Activated T-cell treated with anti-CD3 and anti-CD28 coated beads for 24 hours (primary cell): ENCODE data around the gene PLEKHD1.

Source experiments
- DNase-seq: peaks from one replicate; pipeline ENCODE4 v3.0.0-alpha.2; 2020; ENCODE audit warnings: low read depth

Gene PLEKHD1

DNA sequence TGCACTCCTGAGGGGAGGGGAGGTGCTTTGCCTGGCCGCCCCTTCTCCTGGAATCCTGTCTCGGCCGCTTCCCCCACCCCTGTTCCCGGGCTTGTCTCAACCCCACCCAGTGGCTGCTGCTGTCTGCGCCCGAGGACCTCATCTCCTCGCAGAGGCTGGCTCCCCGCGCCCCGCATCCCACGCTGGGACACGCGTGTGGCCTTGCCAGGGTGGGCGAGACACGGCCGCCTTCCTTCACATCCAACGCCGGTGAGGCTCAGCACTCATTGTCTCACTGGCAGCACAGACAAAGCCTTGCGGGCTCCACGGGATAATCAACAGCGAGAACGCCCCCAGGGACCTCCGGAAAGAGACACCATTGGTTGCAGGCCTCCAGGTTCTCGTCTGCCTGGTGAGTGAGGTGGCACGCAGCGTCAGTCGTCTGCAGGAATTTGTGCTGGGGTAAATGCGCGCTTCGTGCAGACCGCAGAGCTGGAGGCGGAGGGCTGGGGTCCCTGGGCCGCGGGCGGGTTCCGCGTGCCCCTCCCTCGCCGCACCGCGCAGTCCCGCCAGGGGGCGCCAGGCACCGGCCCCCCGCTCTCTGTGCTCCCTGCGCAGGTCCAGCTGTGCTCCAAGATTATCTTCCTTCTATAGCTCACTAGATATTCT, 63.3 kb downstream of the PLEKHD1 start:
- DNase-seq, result no peak

DNA sequence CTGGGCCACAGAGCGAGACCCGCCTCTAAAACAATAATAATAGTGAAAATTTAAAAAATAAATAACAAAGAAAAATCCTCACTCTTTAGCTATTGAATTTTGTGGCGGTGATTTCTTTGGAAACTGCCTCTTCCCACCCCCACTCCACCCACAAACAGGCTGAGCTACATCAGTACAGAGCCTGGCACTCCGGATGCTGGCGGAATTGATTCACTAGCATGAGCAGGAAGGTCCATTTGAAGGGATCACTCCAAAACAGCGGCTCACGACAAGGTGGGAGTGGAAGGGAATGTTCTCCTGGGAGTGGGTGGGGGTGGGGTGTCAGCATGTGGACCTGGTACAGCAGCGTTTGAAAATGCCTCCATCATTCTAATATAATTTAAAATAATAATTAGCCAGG, 64.0 kb downstream of the PLEKHD1 start:
- DNase-seq, result no peak

DNA sequence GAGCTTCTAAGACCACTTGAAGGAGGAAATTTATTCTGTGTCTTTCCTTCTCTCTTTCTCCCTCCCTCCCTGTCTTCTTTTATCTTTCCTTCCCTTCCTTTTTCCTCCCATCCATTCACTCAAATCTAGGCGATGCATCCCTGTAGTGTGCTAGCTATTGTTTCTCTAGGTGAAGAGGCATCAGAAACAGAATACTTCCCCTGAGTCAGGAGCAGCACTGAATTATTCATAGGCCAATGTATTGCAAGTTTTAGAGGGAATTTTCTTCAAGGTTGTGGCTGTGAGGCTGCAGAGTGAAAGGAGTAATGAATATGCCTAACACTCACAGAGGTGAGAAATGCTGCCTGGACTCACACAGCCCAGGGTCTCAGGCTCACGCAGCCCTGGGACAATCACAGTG, 67.0 kb downstream of the PLEKHD1 start:
- DNase-seq, result no peak

DNA sequence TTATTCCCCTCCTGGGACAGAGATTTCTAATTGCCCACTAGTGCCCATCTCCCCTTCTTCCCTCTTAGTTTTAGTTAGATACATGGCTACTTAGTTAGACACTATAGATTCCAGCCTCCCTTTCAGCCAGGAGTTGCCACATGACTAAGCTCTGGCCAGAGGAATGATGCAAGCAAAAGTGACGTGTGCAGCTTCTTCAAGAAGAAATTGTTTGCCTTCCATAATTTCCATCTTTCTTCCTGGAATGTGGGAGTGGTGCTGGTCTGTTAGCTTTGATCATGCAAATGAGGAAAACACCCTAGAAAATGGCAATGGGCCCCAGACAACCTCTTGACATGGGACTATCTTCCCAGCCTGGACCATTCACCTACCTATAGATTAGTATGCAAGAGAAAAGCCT, 68.7 kb downstream of the PLEKHD1 start:
- DNase-seq, result no peak

- DNase-seq, result no peak
Measured at GRCh38 chr14:69554500-69554899, 70.0 kb downstream of the PLEKHD1 start.

DNA sequence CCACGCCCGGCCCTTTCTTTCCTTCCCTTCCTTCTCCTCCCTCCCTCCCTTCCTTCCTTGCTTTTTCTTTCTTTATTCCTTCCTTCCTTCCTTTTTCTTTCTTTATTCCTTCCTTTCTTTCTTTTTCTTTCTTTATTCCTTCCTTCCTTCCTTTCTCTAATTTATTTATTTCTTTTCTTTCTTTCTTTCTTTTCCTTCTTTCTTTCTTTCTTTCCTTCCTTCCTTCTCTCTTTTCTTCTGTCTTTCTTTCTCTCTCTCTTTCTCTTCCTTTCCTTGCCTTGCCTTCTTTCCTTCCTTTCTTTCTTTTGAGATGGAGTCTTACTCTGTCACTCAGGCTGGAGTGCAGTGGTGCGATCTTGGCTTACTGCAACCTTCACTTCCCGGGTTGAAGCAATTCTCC, 74.2 kb downstream of the PLEKHD1 start:
- DNase-seq, result no peak

DNA sequence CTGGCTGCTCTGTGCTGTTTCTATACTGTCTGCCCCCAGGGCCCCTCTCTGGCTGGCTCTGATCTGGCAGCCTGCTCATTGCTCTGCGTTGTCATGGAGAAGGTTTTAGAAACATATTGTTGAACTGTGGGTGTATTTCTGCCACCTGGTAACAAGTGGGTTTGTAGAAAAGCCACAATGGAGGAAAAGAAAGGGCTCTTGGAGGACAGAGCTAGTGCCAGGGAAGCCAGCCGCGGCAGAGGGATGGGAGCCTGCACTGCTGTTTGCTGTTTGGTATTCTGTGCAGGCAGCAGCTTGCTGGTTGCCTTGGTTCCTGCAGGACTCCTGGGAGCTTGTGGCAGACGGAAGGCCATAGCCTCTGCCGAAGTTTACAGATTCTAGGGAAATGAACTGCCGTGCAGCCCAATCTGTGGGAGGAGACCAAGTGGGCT, 75.1 kb downstream of the PLEKHD1 start:
- DNase-seq, result no peak

GRCh38 chr14:69560826-69561225, 76.3 kb downstream of the PLEKHD1 start:
- no peak for DNase-seq

DNA sequence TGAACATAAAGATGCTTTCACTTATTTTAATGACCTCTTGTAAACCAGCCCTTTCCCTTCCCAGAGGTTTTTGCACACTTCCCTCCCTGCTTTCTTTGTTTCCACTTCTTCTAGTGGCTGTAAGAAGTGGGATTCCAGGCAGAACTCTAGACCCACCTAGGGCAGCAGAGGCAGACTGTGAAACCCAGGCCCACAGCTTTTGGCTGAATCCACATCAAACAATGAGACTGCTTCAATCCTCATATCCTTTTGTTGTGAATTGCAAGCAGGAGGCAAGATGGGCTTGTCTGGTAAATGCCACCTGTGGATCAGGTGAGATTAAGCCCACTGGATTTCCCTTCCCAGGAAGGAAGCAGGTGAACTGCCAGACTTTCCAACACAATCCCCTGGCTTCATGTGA, 77.4 kb downstream of the PLEKHD1 start:
- DNase-seq, result no peak

- no peak for DNase-seq
Measured at GRCh38 chr14:69567563-69567962, 83.0 kb downstream of the PLEKHD1 start.

- DNase-seq, result no peak
Measured at GRCh38 chr14:69569859-69570258, 85.3 kb downstream of the PLEKHD1 start.

- DNase-seq, result no peak
Measured at GRCh38 chr14:69570836-69571330, 86.4 kb downstream of the PLEKHD1 start.

GRCh38 chr14:69571449-69572029, 87.0 kb downstream of the PLEKHD1 start:
- DNase-seq, result no peak

GRCh38 chr14:69572030-69572840, 87.7 kb downstream of the PLEKHD1 start:
- DNase-seq, result no peak

DNA sequence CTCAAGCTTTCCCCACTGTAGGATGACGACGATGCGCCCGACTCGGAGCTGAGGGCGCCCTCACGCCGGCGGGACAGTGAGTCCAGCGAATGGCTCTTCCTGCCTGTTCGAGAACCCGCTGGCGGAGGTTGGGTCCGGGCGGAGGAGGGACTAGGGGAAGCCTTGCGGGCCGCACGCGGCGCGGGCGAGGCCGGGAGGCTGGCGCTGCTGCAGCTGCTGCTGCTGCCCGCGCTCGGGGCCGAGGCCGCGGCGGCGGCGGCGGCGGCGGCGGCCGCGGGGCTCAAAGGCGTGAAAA, 88.3 kb downstream of the PLEKHD1 start:
- no peak for DNase-seq

GRCh38 chr14:69573205-69573830, 88.8 kb downstream of the PLEKHD1 start:
- DNase-seq, result no peak

DNA sequence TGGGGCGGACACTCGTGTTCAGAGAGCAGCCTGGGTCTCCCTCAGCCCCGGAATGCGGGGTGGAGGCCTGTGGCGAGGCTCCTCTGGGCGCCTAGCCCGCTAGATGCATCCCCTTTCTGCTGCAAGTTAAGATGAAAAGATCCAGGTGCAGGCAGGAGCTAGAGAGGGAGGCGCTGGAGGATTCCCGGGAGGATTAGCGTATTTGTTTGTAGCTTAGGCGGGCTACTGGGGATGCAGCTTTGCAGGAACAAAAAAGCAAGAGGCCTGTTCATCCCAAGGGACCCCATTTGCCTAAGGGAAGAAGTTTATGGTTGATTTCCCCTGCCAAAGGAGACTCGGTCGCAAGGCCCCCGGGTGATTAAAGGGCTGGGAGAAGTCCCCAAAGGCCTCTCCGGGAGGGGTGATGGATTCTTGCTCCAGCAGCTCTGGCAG, 89.3 kb downstream of the PLEKHD1 start:
- DNase-seq, result no peak

DNA sequence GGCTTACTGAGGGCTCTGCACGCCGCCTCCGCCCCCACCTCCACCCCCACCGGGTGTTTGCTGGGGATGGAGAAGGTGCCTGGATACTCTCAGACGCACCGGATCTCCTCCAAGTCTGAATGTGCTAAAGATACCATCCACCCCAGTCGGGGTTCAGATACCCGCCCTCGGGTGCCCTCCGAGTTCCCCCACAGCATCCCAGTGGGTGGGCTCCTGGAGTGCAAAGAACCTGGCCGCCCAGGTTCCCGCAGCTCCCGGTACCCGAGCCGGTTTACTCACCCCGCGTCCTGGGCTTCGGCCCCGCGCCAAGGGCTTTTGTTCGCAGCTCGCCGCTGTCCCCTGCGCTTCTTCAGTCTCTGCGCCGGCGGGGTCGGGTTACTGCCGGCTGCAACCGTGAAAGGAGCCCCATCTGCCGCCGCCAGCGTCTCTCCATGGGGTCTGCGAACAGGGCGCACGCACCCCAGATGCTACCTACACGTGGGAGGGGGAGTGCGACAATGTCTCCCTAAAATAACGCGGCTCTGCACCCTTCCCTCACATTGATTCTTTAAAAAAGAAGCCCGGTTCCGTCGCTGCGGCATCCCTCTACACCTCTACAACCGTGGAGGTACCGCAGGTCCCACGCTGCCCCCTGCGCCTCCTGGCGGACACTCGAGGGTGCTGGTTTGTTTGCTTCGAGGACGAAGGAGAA, 89.9 kb downstream of the PLEKHD1 start, which contains the start of gene CCDC177:
Gene CCDC177, minus strand, starts transcription at position 609 of the 691 bp plus-strand sequence. CDS start 1,249 bp downstream, outside the sequence.
- peak; percentile 65 for DNase-seq

GRCh38 chr14:69574954-69575295, 90.4 kb downstream of the PLEKHD1 start:
- DNase-seq, result no peak

DNA sequence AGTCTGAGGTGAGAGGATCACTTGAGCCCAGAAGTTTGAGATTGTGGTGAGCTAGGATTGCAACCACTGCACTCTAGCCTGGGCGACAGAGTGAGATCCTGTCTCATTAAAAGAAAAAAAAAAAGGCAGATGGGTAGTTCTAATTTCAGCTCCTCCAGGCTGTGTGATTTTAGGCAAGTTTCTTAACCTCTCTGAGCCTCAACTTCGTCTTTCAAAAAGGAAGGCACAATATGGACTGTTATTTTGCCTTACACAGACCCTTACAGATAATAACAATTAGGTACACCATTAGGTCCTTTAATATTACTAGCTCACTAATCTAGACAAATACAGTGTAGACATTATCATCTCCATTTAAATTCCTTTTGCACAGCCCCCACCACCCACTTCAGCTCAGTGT, 94.9 kb downstream of the PLEKHD1 start:
- no peak for DNase-seq

- DNase-seq, result no peak
Measured at GRCh38 chr14:69580009-69580577, 95.6 kb downstream of the PLEKHD1 start.
